ENCODE data around the gene ARRB1. TPM values are rescaled to one million over a fixed set of nuclear protein-coding genes. Genes with fewer than 3 reads are reported as not detected.

The ARRB1 gene
- total and polyA plus RNA-seq, 9 of the 15 experiments (the other 6 are each of a cell fraction or from before 2014, with no cell fraction given) = 6.6 to 45.4 (median 28.5) TPM

GRCh38 chr11:75283391-75283931 lies 68.0 kb downstream of the ARRB1 start (continued):
- TF ChIP-seq CTCF (IDR thresholded peaks at IDR 0.05 in 2 of 3, conservative IDR thresholded peaks at IDR 0.05 in 1 of 3; ENCODE audit: insufficient read depth in 2 of 3, low read depth in 1 of 3, low read length in 3 of 3) = no peak
- TF ChIP-seq SUPT5H (IDR thresholded peaks at IDR 0.05) = no peak
- TF ChIP-seq RBFOX2 (IDR thresholded peaks at IDR 0.05; ENCODE audit: low read depth, low read length) = no peak

GRCh38 chr11:75281469-75282095 lies 69.9 kb downstream of the ARRB1 start:
- no TSS peak for BruUV-seq (replicated peaks)
- Histone ChIP-seq H3K9me1 (ENCODE audit: control insufficient read depth, insufficient read depth, low read length) (peaks cover 4% of the 10 kb centered on the region), H2AFZ (ENCODE audit: low read depth, low read length) (no peak overlapping the region), H3K9me3 (replicated peaks; ENCODE audit: control insufficient read depth, insufficient read depth, low read depth, low read length) (no peaks in the 10 kb centered on the region), H3K9ac (ENCODE audit: insufficient read depth in 1 of 2, low read depth in 2 of 2, low read length in 2 of 2) (peak overlapping the region in 1 of 2 experiments; percentile 21; a peak in 1 of 4 replicates), H3K27ac (ENCODE audit: extremely low read depth, low read depth, low read length) (no peak overlapping the region), H3K27me3 (ENCODE audit: control insufficient read depth in 2 of 2, insufficient read depth in 2 of 2, low read length in 2 of 2) (no peaks in the 10 kb centered on the region), H3K4me3 (no peak overlapping the region), H4K20me1 (replicated peaks; ENCODE audit: control insufficient read depth, insufficient read depth, low read length) (peaks cover 2% of the 10 kb centered on the region; the same call in 1 of the 2 replicates), H3K79me2 (ENCODE audit: control insufficient read depth, insufficient read depth, low read length) (no peaks in the 10 kb centered on the region), H3K36me3 (ENCODE audit: control insufficient read depth, insufficient read depth, low read length) (peaks cover 82% of the 10 kb centered on the region; the same call in 2 of the 3 replicates), H3K4me2 (ENCODE audit: insufficient read depth, low read length) (no peak overlapping the region), H3K4me1 (replicated peaks in 1 of 2; ENCODE audit: control insufficient read depth in 2 of 2, insufficient read depth in 2 of 2, low read length in 2 of 2) (peaks cover 0 to 7% of the 10 kb centered on the region in 2 experiments; a peak in 1 of 5 replicates)
- no peak for FAIRE-seq
- CTCF ChIA-PET (ENCODE audit: low intra/inter-chr PET ratio) = interaction anchor here (2.1 to 3.6 kb wide), 2 partner anchors 103 to 107 kb away, joined by 8 to 49 read pairs; no protein-coding TSS in a partner anchor
- 65% methylated on average over 10 of the region's 10 CpGs for WGBS (ENCODE audit: insufficient coverage, low coverage, missing lambda C conversion rate)
- intact Hi-C loops (cut with micrococcal nuclease) (loop anchor here (2.0 kb wide), 1 partner anchor 251 kb away; no protein-coding TSS in a partner anchor), in situ Hi-C loops (cut with MboI) (no loop called here)
- no peak for ATAC-seq
- POLR2A ChIA-PET = interaction anchor here (0.6 kb wide), 1 partner anchor 118 kb away, joined by 3 read pairs; no protein-coding TSS in a partner anchor
- no peak for DNase-seq (ENCODE audit: extremely low read depth in 1 of 4, low spot score in 3 of 4)
- TF ChIP-seq EZH2 (IDR thresholded peaks at IDR 0.05; ENCODE audit: borderline replicate concordance, low read depth, low read length) (no peak), COPS2 (conservative IDR thresholded peaks at IDR 0.05) (no peak), SMARCC2 (IDR thresholded peaks at IDR 0.05; ENCODE audit: low read depth) (no peak), FOXP1 (CRISPR knock-in tag; IDR thresholded peaks at IDR 0.05) (no peak), KDM1A (IDR thresholded peaks at IDR 0.05) (peak; percentile 36 to 68; a peak in 2 of 4 replicates), BCOR (IDR thresholded peaks at IDR 0.05) (peak; percentile 85), ZNF253 (CRISPR knock-in tag; conservative IDR thresholded peaks at IDR 0.05) (no peak), PTBP1 (IDR thresholded peaks at IDR 0.05; ENCODE audit: low read depth, low read length) (0 out of 2 replicates have a peak, but pooled peaks have one; percentile 42), BHLHE40 (IDR thresholded peaks at IDR 0.05; ENCODE audit: low read length) (peak; percentile 49; the same call in 1 of the 2 replicates), HDAC6 (IDR thresholded peaks at IDR 0.05; ENCODE audit: low read depth, low read length) (no peak), RCOR1 (IDR thresholded peaks at IDR 0.05; ENCODE audit: borderline replicate concordance in 1 of 2, low read depth in 2 of 2, low read length in 2 of 2) (peak in 1 of 2 experiments; percentile 63; a peak in 1 of 4 replicates), TCF7L2 (IDR thresholded peaks at IDR 0.05; ENCODE audit: low read depth, low read length) (no peak), RBM25 (IDR thresholded peaks at IDR 0.05; ENCODE audit: low read depth, low read length, severe bottlenecking) (peak; percentile 89), ADNP (tag; IDR thresholded peaks at IDR 0.05) (peak; percentile 78), HDAC2 (IDR thresholded peaks at IDR 0.05) (0 out of 2 replicates have a peak, but pooled peaks have one; percentile 22), SMARCA5 (IDR thresholded peaks at IDR 0.05) (peak; percentile 39; the same call in 1 of the 2 replicates), C11orf30 (IDR thresholded peaks at IDR 0.05; ENCODE audit: low read depth) (no peak)
